ENCODE data around the gene LRBA. TPM values are rescaled to one million over a fixed set of nuclear protein-coding genes. Genes with fewer than 3 reads are reported as not detected.

LRBA gene
- total RNA-seq, 1 experiment from 2014 or later = 55.3 TPM

DNA sequence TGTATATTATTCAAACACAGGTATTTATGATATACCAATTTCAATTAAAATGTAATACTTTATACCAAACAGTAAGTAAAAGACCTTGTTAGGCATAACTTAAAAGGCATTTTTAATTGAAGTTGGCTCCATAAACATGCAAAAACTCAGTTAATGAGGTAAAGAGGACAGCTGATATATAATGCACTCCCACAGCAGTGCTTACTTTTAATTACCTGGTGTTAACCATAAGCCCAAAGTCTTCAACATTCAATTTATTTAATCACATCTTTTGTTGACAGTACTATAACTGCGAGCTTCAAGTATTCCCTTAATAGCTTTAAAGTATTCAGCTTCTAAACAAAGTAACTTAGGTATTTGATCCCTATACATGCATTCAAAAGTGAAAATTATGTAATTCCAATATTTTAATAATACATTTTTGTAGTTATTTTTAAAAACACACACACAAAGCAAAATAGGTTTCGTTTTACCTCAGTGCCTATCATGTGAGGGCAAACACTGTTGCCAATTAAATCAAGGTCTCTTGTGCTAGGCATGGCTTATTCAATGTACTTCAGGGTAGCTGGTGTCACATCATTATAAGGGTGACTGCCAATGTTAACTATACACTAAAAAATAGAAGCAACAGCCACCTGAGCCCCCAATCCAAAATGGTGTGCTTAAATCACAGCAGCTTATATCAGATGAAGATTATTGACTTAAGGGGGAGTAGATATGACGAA is 197.1 kb downstream of the LRBA start:
- Histone ChIP-seq H3K4me1 (ENCODE audit: insufficient read depth, low read length) (no peaks in the 10 kb centered on the region), H3K23me2 (ENCODE audit: insufficient read length, low read depth, low read length, poor library complexity, severe bottlenecking) (no peaks in the 10 kb centered on the region), H3K79me1 (ENCODE audit: insufficient read depth, low read depth, low read length, poor library complexity, severe bottlenecking) (no peaks in the 10 kb centered on the region), H4K8ac (replicated peaks; ENCODE audit: insufficient read length, low read depth, low read length) (no peak overlapping the region), H3K27me3 (ENCODE audit: insufficient read depth, low read length) (no peaks in the 10 kb centered on the region), H3K9ac (ENCODE audit: extremely low read depth, insufficient read length, low read length) (no peak overlapping the region), H2BK12ac (ENCODE audit: insufficient read length, low read depth, low read length) (no peak overlapping the region), H3K4me2 (ENCODE audit: insufficient read depth, insufficient read length, low read length) (no peak overlapping the region), H4K91ac (ENCODE audit: insufficient read length, low read depth, low read length) (no peak overlapping the region), H3K9me3 (ENCODE audit: control insufficient read depth, low read depth, low read length) (no peaks in the 10 kb centered on the region), H4K5ac (ENCODE audit: insufficient read length, low read depth, low read length) (no peak overlapping the region), H2AFZ (ENCODE audit: low read length) (no peak overlapping the region), H3K56ac (ENCODE audit: insufficient read length, low read depth, low read length) (no peak overlapping the region), H3K23ac (ENCODE audit: insufficient read length, low read depth, low read length) (no peak overlapping the region), H3T11ph (ENCODE audit: low read length) (no peak overlapping the region), H3K4ac (ENCODE audit: low read depth, low read length) (no peak overlapping the region), H2BK5ac (ENCODE audit: insufficient read length, low read length) (no peak overlapping the region), H4K20me1 (ENCODE audit: control insufficient read depth, insufficient read depth, insufficient read length) (no peaks in the 10 kb centered on the region), H3K79me2 (ENCODE audit: insufficient read depth, low read length) (no peaks in the 10 kb centered on the region), H2AK5ac (ENCODE audit: insufficient read length, low read length) (no peak overlapping the region), H2BK20ac (ENCODE audit: low read depth, low read length, poor library complexity, severe bottlenecking) (no peak overlapping the region), H3K27ac (ENCODE audit: insufficient read length, low read depth, low read length) (no peak overlapping the region), H3K14ac (ENCODE audit: insufficient read depth, low read length) (no peak overlapping the region), H2BK120ac (ENCODE audit: low read depth, low read length, poor library complexity, severe bottlenecking) (no peak overlapping the region), H2BK15ac (ENCODE audit: low read depth, low read length) (no peak overlapping the region), H3K18ac (ENCODE audit: insufficient read length, low read depth, low read length) (no peak overlapping the region)
- Mint-ChIP-seq H3K4me3 (no peak overlapping the region), H3K4me1 (peaks cover 6% of the 10 kb centered on the region in 2 experiments), H3K27me3 (ENCODE audit: low read depth) (no peaks in the 10 kb centered on the region), H3K9me3 (no peaks in the 10 kb centered on the region), H3K27ac (no peak overlapping the region), H3K36me3 (ENCODE audit: insufficient read depth in 1 of 3, low read depth in 3 of 3) (peaks cover 3 to 4% (median 4%) of the 10 kb centered on the region in 3 experiments; a peak in 6 of 7 replicates)
- no CpG with 5 or more reads among the region's 3 CpGs for WGBS (ENCODE audit: extremely low coverage, insufficient read length, low lambda C conversion rate)
- TF ChIP-seq, protein P1, sequence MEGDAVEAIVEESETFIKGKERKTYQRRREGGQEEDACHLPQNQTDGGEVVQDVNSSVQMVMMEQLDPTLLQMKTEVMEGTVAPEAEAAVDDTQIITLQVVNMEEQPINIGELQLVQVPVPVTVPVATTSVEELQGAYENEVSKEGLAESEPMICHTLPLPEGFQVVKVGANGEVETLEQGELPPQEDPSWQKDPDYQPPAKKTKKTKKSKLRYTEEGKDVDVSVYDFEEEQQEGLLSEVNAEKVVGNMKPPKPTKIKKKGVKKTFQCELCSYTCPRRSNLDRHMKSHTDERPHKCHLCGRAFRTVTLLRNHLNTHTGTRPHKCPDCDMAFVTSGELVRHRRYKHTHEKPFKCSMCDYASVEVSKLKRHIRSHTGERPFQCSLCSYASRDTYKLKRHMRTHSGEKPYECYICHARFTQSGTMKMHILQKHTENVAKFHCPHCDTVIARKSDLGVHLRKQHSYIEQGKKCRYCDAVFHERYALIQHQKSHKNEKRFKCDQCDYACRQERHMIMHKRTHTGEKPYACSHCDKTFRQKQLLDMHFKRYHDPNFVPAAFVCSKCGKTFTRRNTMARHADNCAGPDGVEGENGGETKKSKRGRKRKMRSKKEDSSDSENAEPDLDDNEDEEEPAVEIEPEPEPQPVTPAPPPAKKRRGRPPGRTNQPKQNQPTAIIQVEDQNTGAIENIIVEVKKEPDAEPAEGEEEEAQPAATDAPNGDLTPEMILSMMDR (conservative IDR thresholded peaks at IDR 0.05) = no peak
- DNase-seq = no peak
